GM23338 (cell line): Measurements from ENCODE around the gene ADGRV1. TPM values are rescaled to one million over a fixed set of nuclear protein-coding genes. Genes with fewer than 3 reads are reported as not detected.

Experiments
- ATAC-seq: fragments of 200-7000 bp; cut with Tn5 transposase; 3 replicates; pipeline ENCODE4 v1.9.1; 2020
- DNase-seq: peaks from one replicate; pipeline ENCODE4 v3.0.0-alpha.2; 2015; ENCODE audit warnings: low spot score
- H2AFZ ChIP-seq: fragments of 200-600 bp; sonication (generic); 2 replicates; pipeline ENCODE4 v1.8.0; 2016; ENCODE audit warnings: antibody characterized with exemption, mild to moderate bottlenecking, moderate library complexity
- H3F3A ChIP-seq: fragments of 200-600 bp; sonication (generic); replicated peaks from 2 replicates; pipeline ENCODE4 v1.8.0; 2017; ENCODE audit warnings: antibody characterized with exemption, mixed run types, low read depth
- H3K27ac ChIP-seq: fragments of 200-600 bp; sonication (generic); 2 replicates; pipeline ENCODE4 v1.6.1; 2016; ENCODE audit warnings: low read depth
- H3K27me3 ChIP-seq: fragments of 200-600 bp; sonication (generic); 2 replicates; pipeline ENCODE4 v1.8.0; 2016; ENCODE audit warnings: mild to moderate bottlenecking, mixed run types, moderate library complexity; ENCODE audit not compliant: insufficient read depth
- H3K36me3 ChIP-seq: fragments of 200-600 bp; sonication (generic); 2 replicates; pipeline ENCODE4 v1.8.0; 2016; ENCODE audit warnings: mild to moderate bottlenecking; ENCODE audit not compliant: insufficient read depth
- H3K4me1 ChIP-seq: fragments of 200-600 bp; sonication (generic); 2 replicates; pipeline ENCODE4 v1.8.0; 2016; ENCODE audit warnings: mild to moderate bottlenecking, moderate library complexity; ENCODE audit not compliant: insufficient read depth
- H3K4me2 ChIP-seq: fragments of 200-600 bp; sonication (generic); 2 replicates; pipeline ENCODE4 v1.7.1; 2017; ENCODE audit warnings: mixed run types
- H3K4me3 ChIP-seq: fragments of 200-600 bp; sonication (generic); 2 replicates; pipeline ENCODE4 v1.6.1; 2016; ENCODE audit warnings: mixed run types
- H3K79me2 ChIP-seq: fragments of 200-600 bp; sonication (generic); replicated peaks from 2 replicates; pipeline ENCODE4 v1.8.0; 2017; ENCODE audit warnings: mild to moderate bottlenecking; ENCODE audit not compliant: insufficient read depth
- H3K9me2 ChIP-seq: fragments of 200-600 bp; sonication (generic); 2 replicates; pipeline ENCODE4 v1.8.0; 2017; ENCODE audit not compliant: insufficient read depth
- H4K20me1 ChIP-seq: fragments of 200-600 bp; sonication (generic); replicated peaks from 2 replicates; pipeline ENCODE4 v1.8.0; 2017; ENCODE audit warnings: mild to moderate bottlenecking; ENCODE audit not compliant: insufficient read depth
- H3K27ac Mint-ChIP-seq: 2 replicates; pipeline ENCODE4 v1.8.0; 2020; ENCODE audit warnings: inconsistent platforms, mild to moderate bottlenecking, moderate library complexity, mixed read lengths
- H3K27me3 Mint-ChIP-seq: 3 replicates; pipeline ENCODE4 v1.8.0; 2022; ENCODE audit warnings: low read depth, mild to moderate bottlenecking, moderate library complexity, mixed read lengths, inconsistent platforms; ENCODE audit not compliant: insufficient read depth, poor library complexity
- H3K36me3 Mint-ChIP-seq: 3 replicates; pipeline ENCODE4 v1.8.0; 2021; ENCODE audit warnings: low read depth, mild to moderate bottlenecking, inconsistent platforms, moderate library complexity, mixed read lengths
- H3K4me1 Mint-ChIP-seq: 3 replicates; pipeline ENCODE4 v1.8.0; 2020; ENCODE audit warnings: mild to moderate bottlenecking, inconsistent platforms, mixed read lengths
- H3K4me3 Mint-ChIP-seq: 3 replicates; pipeline ENCODE4 v1.8.0; 2021; ENCODE audit warnings: moderate library complexity, mild to moderate bottlenecking, inconsistent platforms, mixed read lengths
- H3K9me3 Mint-ChIP-seq: 3 replicates; pipeline ENCODE4 v1.8.0; 2020; ENCODE audit warnings: moderate library complexity, mild to moderate bottlenecking, inconsistent platforms, mixed read lengths
- EZH2 ChIP-seq: fragments of 200-600 bp; sonication (generic); IDR thresholded peaks from one replicate; pipeline ENCODE4 v1.8.0; 2017; ENCODE audit warnings: antibody characterized with exemption, mild to moderate bottlenecking, low read depth; ENCODE audit not compliant: unreplicated experiment
- EZH2phosphoT487 ChIP-seq: fragments of 200-600 bp; sonication (generic); IDR thresholded peaks from one replicate; pipeline ENCODE4 v1.8.1; 2018; ENCODE audit warnings: antibody characterized with exemption; ENCODE audit not compliant: unreplicated experiment
- POLR2AphosphoS5 ChIP-seq: IDR thresholded peaks from 2 replicates; pipeline ENCODE4 v1.6.1; 2016; ENCODE audit warnings: antibody characterized with exemption, low read depth
- STAT1 ChIP-seq: IDR thresholded peaks from one replicate; pipeline ENCODE4 v1.6.1; 2016; ENCODE audit warnings: antibody characterized with exemption; ENCODE audit not compliant: unreplicated experiment
- ZNF331 ChIP-seq: fragments of 250-450 bp; sonication (Bioruptor Pico); IDR thresholded peaks from 2 replicates; pipeline ENCODE4 v1.5.0; 2020; ENCODE audit warnings: low read depth, mild to moderate bottlenecking, moderate library complexity
- ZNF462 ChIP-seq: fragments of 250-450 bp; sonication (Bioruptor Pico); IDR thresholded peaks from 2 replicates; pipeline ENCODE4 v1.5.0; 2020; ENCODE audit warnings: mild to moderate bottlenecking, moderate library complexity
- polyA plus RNA-seq: library from polyadenylated mRNA; unstranded; fragments of >200 nt; fragmentation: Nextera tagmentation; extraction: Ambion mirVana; gene quantifications from 2 replicates; pipeline ENCODE4 v1.2.1, GENCODE V29; 2016
- total RNA-seq: library from RNA; depleted of rRNA; stranded (reverse); fragments of >200 nt; shearing (Covaris generic); gene quantifications from 2 replicates; pipeline ENCODE4 v1.2.3, GENCODE V29; 2014

Gene ADGRV1
- total and polyA plus RNA-seq, 2 experiments from 2014 or later = 46.1 to 149 TPM

GRCh38 chr5:91176288-91177016 lies 617.9 kb downstream of the ADGRV1 start:
- H3K27ac ChIP-seq = no peak overlapping the region
- peak overlapping the region; percentile 5 for H3K4me2 ChIP-seq
- Mint-ChIP-seq H3K27ac (peak overlapping the region; percentile 24; the same call in 1 of the 2 replicates), H3K27me3 (peaks cover 5% of the 10 kb centered on the region), H3K9me3 (no peaks in the 10 kb centered on the region), H3K4me3 (no peak overlapping the region), H3K4me1 (peaks cover 20% of the 10 kb centered on the region), H3K36me3 (no peaks in the 10 kb centered on the region)
- peaks cover 23% of the 10 kb centered on the region for H3K4me1 ChIP-seq
- H3K9me2 ChIP-seq = 0 out of 2 replicates have a peak, but pooled peaks cover 3% of the 10 kb centered on the region
- DNase-seq (no peak), ATAC-seq (no peak; the same call in 1 of the 3 replicates)
- H2AFZ ChIP-seq = no peak overlapping the region
- H3F3A ChIP-seq = no peaks in the 10 kb centered on the region
- TF ChIP-seq ZNF331 (CRISPR knock-in tag) (no peak), EZH2 (no peak), EZH2phosphoT487 (no peak), STAT1 (no peak), ZNF462 (no peak)
- no peaks in the 10 kb centered on the region for H3K79me2 ChIP-seq
- H4K20me1 ChIP-seq = no peaks in the 10 kb centered on the region
- H3K27me3 ChIP-seq = no peaks in the 10 kb centered on the region
- no peak overlapping the region for H3K4me3 ChIP-seq
- no peaks in the 10 kb centered on the region for H3K36me3 ChIP-seq

GRCh38 chr5:91177085-91177484 lies 618.5 kb downstream of the ADGRV1 start:
- Mint-ChIP-seq H3K4me3 (no peak overlapping the region), H3K4me1 (peaks cover 15% of the 10 kb centered on the region)

More at GRCh38 chr5:91177085-91177484, 618.5 kb downstream of the ADGRV1 start:
- Mint-ChIP-seq H3K36me3 (no peaks in the 10 kb centered on the region), H3K9me3 (no peaks in the 10 kb centered on the region), H3K27me3 (peaks cover 4% of the 10 kb centered on the region), H3K27ac (no peak overlapping the region)
- H3K4me3 ChIP-seq = no peak overlapping the region
- 0 out of 2 replicates have a peak, but pooled peaks cover 3% of the 10 kb centered on the region for H3K9me2 ChIP-seq
- H3F3A ChIP-seq = no peaks in the 10 kb centered on the region
- no peaks in the 10 kb centered on the region for H4K20me1 ChIP-seq
- no peaks in the 10 kb centered on the region for H3K27me3 ChIP-seq
- no peak for TF ChIP-seq EZH2phosphoT487
- no peak for TF ChIP-seq POLR2AphosphoS5
- H3K4me1 ChIP-seq = peaks cover 18% of the 10 kb centered on the region
- H2AFZ ChIP-seq = no peak overlapping the region
- no peak for DNase-seq
- peak overlapping the region; percentile 5 for H3K4me2 ChIP-seq
- H3K36me3 ChIP-seq = no peaks in the 10 kb centered on the region
- H3K79me2 ChIP-seq = no peaks in the 10 kb centered on the region
- ATAC-seq = no peak
- no peak overlapping the region for H3K27ac ChIP-seq
